KMS-11 (cell line): Measurements from ENCODE around the gene LIG3.
A peak's percentile ranks its signal among the peaks of the same experiment; 100 is the strongest.

Experiments
- H2AFZ ChIP-seq: fragments of 200-600 bp; sonication (generic); 2 replicates; pipeline ENCODE4 v1.6.1; 2016; ENCODE audit warnings: antibody characterized with exemption, mixed run types, low read depth
- H3K27ac ChIP-seq: fragments of 200-600 bp; sonication (generic); 2 replicates; pipeline ENCODE4 v1.6.1; 2016; ENCODE audit warnings: mild to moderate bottlenecking, mixed run types
- H3K27me3 ChIP-seq: fragments of 200-600 bp; sonication (generic); 2 replicates; pipeline ENCODE4 v1.6.1; 2017; ENCODE audit warnings: mild to moderate bottlenecking, low read depth, mixed run types, moderate library complexity; ENCODE audit not compliant: insufficient read depth
- H3K36me3 ChIP-seq: fragments of 200-600 bp; sonication (generic); 2 replicates; pipeline ENCODE4 v1.6.1; 2017; ENCODE audit warnings: mild to moderate bottlenecking, mixed run types; ENCODE audit not compliant: insufficient read depth
- H3K4me1 ChIP-seq: fragments of 200-600 bp; sonication (generic); 2 replicates; pipeline ENCODE4 v1.6.1; 2016; ENCODE audit warnings: mild to moderate bottlenecking, low read depth, mixed run types; ENCODE audit not compliant: poor library complexity, severe bottlenecking
- H3K4me2 ChIP-seq: fragments of 200-600 bp; sonication (generic); 2 replicates; pipeline ENCODE4 v1.7.0; 2016; ENCODE audit warnings: mild to moderate bottlenecking, mixed run types
- H3K4me3 ChIP-seq: fragments of 200-600 bp; sonication (generic); IDR thresholded peaks from 2 replicates; pipeline ENCODE4 v1.6.1; 2017; ENCODE audit warnings: low read depth, low read length, mixed read lengths; ENCODE audit not compliant: insufficient read depth
- H3K79me2 ChIP-seq: fragments of 200-600 bp; sonication (generic); 2 replicates; pipeline ENCODE4 v1.6.1; 2016; ENCODE audit warnings: low read depth, mixed run types; ENCODE audit not compliant: insufficient read depth
- H3K9ac ChIP-seq: fragments of 200-600 bp; sonication (generic); 2 replicates; pipeline ENCODE4 v1.6.1; 2016; ENCODE audit warnings: mild to moderate bottlenecking, mixed run types
- H4K20me1 ChIP-seq: fragments of 200-600 bp; sonication (generic); 2 replicates; pipeline ENCODE4 v1.6.1; 2016; ENCODE audit warnings: mild to moderate bottlenecking, mixed run types; ENCODE audit not compliant: insufficient read depth
- CTCF ChIP-seq: fragments of 200-600 bp; sonication (generic); conservative IDR thresholded peaks from 2 replicates; pipeline ENCODE4 v1.6.1; 2017; ENCODE audit warnings: low read depth, mild to moderate bottlenecking, antibody characterized with exemption, low read length, moderate library complexity, mixed read lengths

The LIG3 gene

GRCh38 chr17:35048685-35049379 lies 68.5 kb downstream of the LIG3 start:
- Histone ChIP-seq H4K20me1 (no peaks in the 10 kb centered on the region), H3K27ac (no peak overlapping the region), H3K36me3 (no peaks in the 10 kb centered on the region), H3K9ac (no peak overlapping the region), H2AFZ (no peak overlapping the region), H3K4me3 (no peak overlapping the region), H3K27me3 (no peaks in the 10 kb centered on the region), H3K4me1 (peaks cover 75% of the 10 kb centered on the region), H3K79me2 (no peaks in the 10 kb centered on the region), H3K4me2 (no peak overlapping the region)
- no peak for TF ChIP-seq CTCF

- no peaks in the 10 kb centered on the region for H3K79me2 ChIP-seq
- no peak overlapping the region for H2AFZ ChIP-seq
- no peaks in the 10 kb centered on the region for H3K36me3 ChIP-seq
- TF ChIP-seq CTCF = no peak
- no peaks in the 10 kb centered on the region for H3K27me3 ChIP-seq
- H3K9ac ChIP-seq = no peak overlapping the region
- H3K4me1 ChIP-seq = peaks cover 73% of the 10 kb centered on the region
- peak overlapping the region; percentile 78; the same call in 1 of the 2 replicates for H3K4me2 ChIP-seq
- no peak overlapping the region for H3K4me3 ChIP-seq
- no peaks in the 10 kb centered on the region for H4K20me1 ChIP-seq
- H3K27ac ChIP-seq = no peak overlapping the region
Observed at GRCh38 chr17:35050170-35050569, 69.9 kb downstream of the LIG3 start.

GRCh38 chr17:35051183-35051578 lies 70.9 kb downstream of the LIG3 start:
- Histone ChIP-seq H3K79me2 (no peaks in the 10 kb centered on the region), H3K4me3 (no peak overlapping the region), H3K9ac (peak overlapping the region; percentile 12; the same call in 1 of the 2 replicates), H3K4me1 (peaks cover 62% of the 10 kb centered on the region), H3K27me3 (no peaks in the 10 kb centered on the region), H3K4me2 (peak overlapping the region; percentile 78), H4K20me1 (no peaks in the 10 kb centered on the region), H3K27ac (peak overlapping the region; percentile 36), H3K36me3 (no peaks in the 10 kb centered on the region), H2AFZ (peak overlapping the region; percentile 20; the same call in 1 of the 2 replicates)
- TF ChIP-seq CTCF = no peak

DNA sequence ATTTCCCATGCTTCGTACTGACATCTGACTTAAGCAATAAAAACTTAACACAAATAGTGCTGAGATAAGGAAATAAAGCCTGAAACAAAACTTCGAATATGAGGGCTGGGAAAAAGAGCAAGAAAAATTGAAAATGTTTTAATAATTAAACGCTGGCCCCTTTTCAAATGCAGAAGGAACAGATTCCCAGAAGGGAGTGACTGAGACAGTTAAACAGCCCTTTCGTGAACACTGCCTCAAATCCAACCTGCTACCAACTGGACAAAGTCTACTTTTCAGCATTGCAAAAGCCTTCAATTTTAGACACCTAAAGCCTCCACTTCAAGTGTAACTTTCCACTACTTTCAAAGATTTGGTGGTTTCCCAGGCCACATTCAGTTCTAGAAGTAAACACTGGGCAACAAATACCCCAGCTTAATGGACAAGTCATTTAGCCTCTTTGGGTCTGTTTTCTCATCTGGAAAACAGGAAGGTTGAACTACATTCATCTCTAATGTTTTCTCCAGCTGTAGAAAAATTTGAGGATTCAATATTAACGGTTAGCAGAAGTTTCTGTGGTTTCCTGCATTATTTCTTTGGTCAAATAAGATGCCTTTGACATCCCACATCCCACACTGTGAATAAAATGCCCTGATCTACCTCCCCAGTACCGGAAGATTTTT lies 71.4 kb downstream of the LIG3 start:
- H3K27me3 ChIP-seq = no peaks in the 10 kb centered on the region
- H3K9ac ChIP-seq = peak overlapping the region; percentile 12; the same call in 1 of the 2 replicates
- peak overlapping the region; percentile 36 for H3K27ac ChIP-seq
- H3K4me1 ChIP-seq = peaks cover 57% of the 10 kb centered on the region
- H3K4me3 ChIP-seq = no peak overlapping the region
- no peak for TF ChIP-seq CTCF
- peak overlapping the region; percentile 78 for H3K4me2 ChIP-seq
- H3K79me2 ChIP-seq = no peaks in the 10 kb centered on the region
- no peaks in the 10 kb centered on the region for H4K20me1 ChIP-seq
- H2AFZ ChIP-seq = peak overlapping the region; percentile 20; the same call in 1 of the 2 replicates
- no peaks in the 10 kb centered on the region for H3K36me3 ChIP-seq
